ENCODE results near the gene SPSB4.

- TF ChIP-seq CTCF (IDR thresholded peaks at IDR 0.05) (no peak), POLR2A (IDR thresholded peaks at IDR 0.05) (no peak)
Observed at GRCh38 chr3:141123677-141124410, 72.7 kb downstream of the SPSB4 start.

Data from body of pancreas (tissue), 4 donors.